ENCODE data around the gene B2M.
"Not testable (repeated sequence)": the region's sequence is repeated elsewhere in the genome, so short reads cannot be mapped to it uniquely, and the experiment has no call there.

The B2M gene

GRCh38 chr15:44700676-44701075 lies 10.6 kb upstream of the B2M start:
- not testable (repeated sequence) for DNase-seq

- no peak for DNase-seq
Observed at GRCh38 chr15:44705986-44706385, 5.3 kb upstream of the B2M start.

- DNase-seq: no peak
Observed at GRCh38 chr15:44706401-44706800, 4.9 kb upstream of the B2M start.

GRCh38 chr15:44706946-44707636 lies 4.2 kb upstream of the B2M start:
- no peak for DNase-seq

- DNase-seq: no peak
Observed at GRCh38 chr15:44710236-44711095, 851 bp upstream of the B2M start.

- DNase-seq: no peak
Observed at GRCh38 chr15:44711743-44712345, 527 bp downstream of the B2M start.

GRCh38 chr15:44712346-44713005 lies 1.2 kb downstream of the B2M start:
- DNase-seq: no peak

- DNase-seq: no peak
Observed at GRCh38 chr15:44713006-44713966, 2.0 kb downstream of the B2M start.

- DNase-seq: no peak
Observed at GRCh38 chr15:44715142-44715796, 4.0 kb downstream of the B2M start.

- DNase-seq: no peak
Observed at GRCh38 chr15:44715797-44716334, 4.5 kb downstream of the B2M start.

GRCh38 chr15:44716983-44717602 lies 5.8 kb downstream of the B2M start:
- DNase-seq: no peak

- no peak for DNase-seq
Observed at GRCh38 chr15:44718180-44718926, 7.0 kb downstream of the B2M start.

GRCh38 chr15:44718927-44719292 lies 7.6 kb downstream of the B2M start:
- DNase-seq: no peak

- no peak for DNase-seq
Observed at GRCh38 chr15:44719293-44719999, 8.1 kb downstream of the B2M start.

GRCh38 chr15:44720000-44720435 lies 8.7 kb downstream of the B2M start:
- not testable (repeated sequence) for DNase-seq

- DNase-seq: no peak
Observed at GRCh38 chr15:44720460-44721176, 9.3 kb downstream of the B2M start.

- DNase-seq: no peak
Observed at GRCh38 chr15:44722011-44722410, 10.7 kb downstream of the B2M start.

GRCh38 chr15:44726136-44726535 lies 14.8 kb downstream of the B2M start:
- no peak for DNase-seq
